HCT116 (cell line): ENCODE data around the gene MRPL45. TPM values are rescaled to one million over a fixed set of nuclear protein-coding genes. Genes with fewer than 3 reads are reported as not detected.

Experiments used
- ATAC-seq: fragments of 200-7000 bp; cut with Tn5 transposase; 2 replicates; pipeline ENCODE4 v1.9.1; 2020; ENCODE audit warnings: mild to moderate bottlenecking, moderate library complexity
- BruUV-seq: library from RNA; stranded (reverse); fragments of 400-500 nt; replicated peaks from 2 replicates; lab custom pipeline; 2021; lab: Mats Ljungman, UMichigan
- CTCF ChIA-PET: fragments of 300-600 bp; sonication (Branson Sonifier 250); formaldehyde crosslinking; loops from one replicate; lab custom pipeline; 2021; ENCODE audit warnings: antibody characterized with exemption; lab: Charles Lee
- POLR2A ChIA-PET: fragments of 300-600, 350-600 bp; sonication (Branson Sonifier 250); formaldehyde crosslinking; loops from one replicate; lab custom pipeline; 2021; ENCODE audit warnings: antibody characterized with exemption; lab: Charles Lee
- RAD21 ChIA-PET, 2 experiments: fragments of 300-600 bp; sonication (Branson Sonifier 250); formaldehyde crosslinking; loops; one replicate each; lab custom pipeline; 2023; ENCODE audit warnings: low total read pairs in 2 of 2; ENCODE audit not compliant: uncharacterized antibody in 2 of 2, unreplicated experiment in 2 of 2, low non-redundant PET in 1 of 2; lab: Charles Lee
- DNase-seq: peaks from one replicate; pipeline ENCODE4 v3.0.0-alpha.2; 2010; ENCODE audit warnings: low read depth, low spot score
- H2AFZ ChIP-seq: fragments of 200-600 bp; shearing (Covaris generic), sonication (generic); 2 replicates; pipeline ENCODE4 v1.6.1; 2017; ENCODE audit warnings: low read depth, mixed run types, mixed read lengths, antibody characterized with exemption, low read length; ENCODE audit not compliant: poor library complexity, severe bottlenecking
- H3K27ac ChIP-seq: 2 replicates; pipeline ENCODE4 v1.5.1; 2012; ENCODE audit warnings: low read depth, low read length
- H3K27me3 ChIP-seq: fragments of 200-600 bp; sonication (generic); 2 replicates; pipeline ENCODE4 v1.6.1; 2016; ENCODE audit warnings: mixed run types, low read length, mixed read lengths; ENCODE audit not compliant: insufficient read depth
- H3K36me3 ChIP-seq, 2 experiments: fragments of 200-500 bp in 1 of 2; fragments of 200-600 bp in 1 of 2; sonication (Bioruptor generic) in 1 of 2; sonication (generic) in 1 of 2; 2 replicates each; pipeline versions ENCODE4 v1.5.1 to v1.6.1; 2014 to 2016; ENCODE audit warnings: low read length in 2 of 2, inconsistent platforms in 1 of 2, mixed read lengths in 1 of 2, mixed run types in 1 of 2; ENCODE audit not compliant: insufficient read depth in 2 of 2, control insufficient read depth in 1 of 2
- H3K4me1 ChIP-seq, 2 experiments: fragments of 200-600 bp in 1 of 2; sonication (generic) in 1 of 2; 2 replicates each; pipeline versions ENCODE4 v1.5.1 to v1.6.1; 2012 to 2017; ENCODE audit warnings: low read length in 2 of 2, inconsistent platforms in 1 of 2, mild to moderate bottlenecking in 1 of 2, mixed read lengths in 1 of 2, mixed run types in 1 of 2, moderate library complexity in 1 of 2; ENCODE audit not compliant: insufficient read depth in 2 of 2, control insufficient read depth in 1 of 2
- H3K4me2 ChIP-seq: fragments of 200-600 bp; sonication (generic); 2 replicates; pipeline ENCODE4 v1.6.1; 2017; ENCODE audit warnings: mixed run types, low read length, mixed read lengths
- H3K4me3 ChIP-seq, 2 experiments: fragments of 200-600 bp in 1 of 2; sonication (generic) in 1 of 2; replicated peaks in 1 of 2; 2 replicates each; pipeline ENCODE4 v1.5.1; 2011 to 2016; ENCODE audit warnings: low read length in 2 of 2, control low read depth in 1 of 2, low read depth in 1 of 2, mild to moderate bottlenecking in 1 of 2, mixed read lengths in 1 of 2, mixed run types in 1 of 2
- H3K79me2 ChIP-seq: fragments of 200-600 bp; sonication (generic); 2 replicates; pipeline ENCODE4 v1.6.1; 2017; ENCODE audit warnings: mild to moderate bottlenecking, mixed run types, low read length, moderate library complexity, mixed read lengths; ENCODE audit not compliant: insufficient read depth
- H3K9ac ChIP-seq: fragments of 200-600 bp; sonication (generic); 2 replicates; pipeline ENCODE4 v1.6.1; 2016; ENCODE audit warnings: low read length, mixed read lengths
- H3K9me2 ChIP-seq: fragments of 200-600 bp; sonication (generic), shearing (Covaris generic); 2 replicates; pipeline ENCODE4 v1.6.1; 2017; ENCODE audit warnings: mixed run types, mild to moderate bottlenecking, moderate library complexity; ENCODE audit not compliant: insufficient read depth
- H3K9me3 ChIP-seq, 2 experiments: fragments of 200-500 bp in 1 of 2; fragments of 200-600 bp in 1 of 2; sonication (Bioruptor generic) in 1 of 2; sonication (generic) in 1 of 2; 2 replicates each; pipeline ENCODE4 v1.6.1; 2014 to 2017; ENCODE audit warnings: low read length in 2 of 2, mixed read lengths in 2 of 2, inconsistent platforms in 1 of 2, low read depth in 1 of 2, mild to moderate bottlenecking in 1 of 2, mixed run types in 1 of 2, moderate library complexity in 1 of 2; ENCODE audit not compliant: control insufficient read depth in 1 of 2, insufficient read depth in 1 of 2
- H4K20me1 ChIP-seq: fragments of 200-600 bp; sonication (generic), shearing (Covaris generic); 2 replicates; pipeline ENCODE4 v1.6.1; 2017; ENCODE audit warnings: mixed run types, mild to moderate bottlenecking, moderate library complexity; ENCODE audit not compliant: insufficient read depth
- CTCF ChIP-seq, 3 experiments: fragments of 200-600 bp in 1 of 3; sonication (generic) in 1 of 3; IDR thresholded peaks in 2 of 3; conservative IDR thresholded peaks in 1 of 3; 2 replicates each; pipeline ENCODE4 v1.5.1; 2012 to 2017; ENCODE audit warnings: low read depth in 2 of 3, low read length in 2 of 3, antibody characterized with exemption in 1 of 3, borderline replicate concordance in 1 of 3, control low read depth in 1 of 3, mild to moderate bottlenecking in 1 of 3, mixed read lengths in 1 of 3, mixed run types in 1 of 3, moderate library complexity in 1 of 3; ENCODE audit not compliant: insufficient read depth in 1 of 3
- EGR1 ChIP-seq: IDR thresholded peaks from 2 replicates; pipeline ENCODE4 v1.6.1; 2012; ENCODE audit warnings: low read depth
- RAD21 ChIP-seq: IDR thresholded peaks from 2 replicates; pipeline ENCODE4 v1.6.1; 2012; ENCODE audit warnings: low read depth, mild to moderate bottlenecking
- SRF ChIP-seq: IDR thresholded peaks from 2 replicates; pipeline ENCODE4 v1.6.1; 2012; ENCODE audit warnings: low read depth
- YY1 ChIP-seq: IDR thresholded peaks from 2 replicates; pipeline ENCODE4 v1.6.1; 2011; ENCODE audit warnings: low read length, low read depth, moderate library complexity, mild to moderate bottlenecking; ENCODE audit not compliant: insufficient replicate concordance; ENCODE audit errors: extremely low read depth
- intact Hi-C: fragments of 100-400 bp; cut with micrococcal nuclease; formaldehyde crosslinking; loops from 2 replicates; pipeline ENCODE4 v1.10.0; 2022
- total RNA-seq: library from RNA; stranded (reverse); gene quantifications from one replicate; pipeline ENCODE4 v1.2.1, GENCODE V29; 2021; ENCODE audit not compliant: unreplicated experiment
- TF ChIP-seq, protein P1 (sequence below): IDR thresholded peaks from 2 replicates; pipeline ENCODE4 v1.6.1; 2012; ENCODE audit warnings: low read depth
- TF ChIP-seq, protein P2 (sequence below): IDR thresholded peaks from 2 replicates; pipeline ENCODE4 v1.6.1; 2011; ENCODE audit warnings: mild to moderate bottlenecking, low read length, moderate library complexity; ENCODE audit not compliant: insufficient replicate concordance; ENCODE audit errors: extremely low read depth

Gene MRPL45
- total RNA-seq, 1 experiment from 2014 or later = 76.1 TPM

DNA sequence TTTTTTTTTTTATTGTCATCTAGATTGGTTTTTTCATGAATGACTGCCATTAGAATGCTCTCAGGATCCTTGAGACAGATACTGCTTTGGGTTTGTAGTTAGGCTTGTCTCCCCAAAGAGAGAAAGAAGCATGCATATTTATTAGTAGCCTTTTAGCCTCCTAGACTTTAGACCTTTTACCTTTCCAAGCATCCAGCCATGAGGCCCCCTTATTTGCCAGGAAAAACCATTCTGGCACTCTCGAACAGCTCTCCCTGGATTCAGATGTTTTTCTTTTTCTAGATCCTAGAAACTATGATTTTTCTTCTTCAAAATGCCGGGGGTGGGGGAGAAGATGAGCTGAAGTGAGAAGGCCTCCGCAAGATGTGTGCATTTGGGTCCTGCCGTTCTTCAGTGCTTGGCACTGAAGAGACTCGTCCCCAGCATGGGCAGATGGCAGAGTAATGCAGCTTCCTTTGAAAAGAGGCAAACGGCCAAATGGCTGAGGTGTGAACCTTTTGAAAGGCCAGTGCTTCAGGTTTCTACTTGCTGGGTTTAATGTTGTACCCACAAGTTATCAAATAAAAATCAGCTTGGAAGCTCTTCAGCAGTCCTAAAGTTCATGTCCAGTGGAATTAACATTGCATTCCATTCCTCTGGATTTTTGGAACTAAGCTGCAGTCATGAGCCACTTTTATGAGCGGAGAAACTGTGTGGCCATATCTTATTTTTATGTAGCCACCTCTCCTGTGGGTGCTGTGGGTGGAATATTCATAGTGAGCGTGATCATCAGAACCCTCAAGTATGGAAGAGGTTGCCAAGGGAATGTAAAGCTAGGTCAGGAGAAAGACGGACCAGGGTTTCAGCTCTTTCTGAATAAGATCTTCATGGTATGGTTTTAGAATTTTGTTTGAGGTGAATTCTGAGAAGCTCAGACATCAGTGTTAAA lies 61.9 kb downstream of the MRPL45 start:
- H3K36me3 ChIP-seq = peaks cover 0 to 4% of the 10 kb centered on the region in 2 experiments; a peak in 1 of 4 replicates
- no peak overlapping the region for H3K4me3 ChIP-seq
- H3K9ac ChIP-seq = no peak overlapping the region
- H3K27ac ChIP-seq = no peak overlapping the region
- no peak overlapping the region for H3K4me2 ChIP-seq
- peaks cover 0 to 3% of the 10 kb centered on the region in 2 experiments; a peak in 1 of 4 replicates for H3K4me1 ChIP-seq
- H3K9me3 ChIP-seq = no peaks in the 10 kb centered on the region
- no TSS peak for BruUV-seq
- ChIA-PET RAD21 (no interaction called here), POLR2A (no interaction called here)
- no peak for ATAC-seq
- H4K20me1 ChIP-seq = 0 out of 2 replicates have a peak, but pooled peaks cover 3% of the 10 kb centered on the region
- intact Hi-C loops = loop anchor here (10.0 kb wide), 1 partner anchor 126 kb away; no protein-coding TSS in a partner anchor
- no peaks in the 10 kb centered on the region for H3K27me3 ChIP-seq
- H3K79me2 ChIP-seq = peaks cover 64% of the 10 kb centered on the region
- TF ChIP-seq SRF = no peak
- TF ChIP-seq, protein P1, sequence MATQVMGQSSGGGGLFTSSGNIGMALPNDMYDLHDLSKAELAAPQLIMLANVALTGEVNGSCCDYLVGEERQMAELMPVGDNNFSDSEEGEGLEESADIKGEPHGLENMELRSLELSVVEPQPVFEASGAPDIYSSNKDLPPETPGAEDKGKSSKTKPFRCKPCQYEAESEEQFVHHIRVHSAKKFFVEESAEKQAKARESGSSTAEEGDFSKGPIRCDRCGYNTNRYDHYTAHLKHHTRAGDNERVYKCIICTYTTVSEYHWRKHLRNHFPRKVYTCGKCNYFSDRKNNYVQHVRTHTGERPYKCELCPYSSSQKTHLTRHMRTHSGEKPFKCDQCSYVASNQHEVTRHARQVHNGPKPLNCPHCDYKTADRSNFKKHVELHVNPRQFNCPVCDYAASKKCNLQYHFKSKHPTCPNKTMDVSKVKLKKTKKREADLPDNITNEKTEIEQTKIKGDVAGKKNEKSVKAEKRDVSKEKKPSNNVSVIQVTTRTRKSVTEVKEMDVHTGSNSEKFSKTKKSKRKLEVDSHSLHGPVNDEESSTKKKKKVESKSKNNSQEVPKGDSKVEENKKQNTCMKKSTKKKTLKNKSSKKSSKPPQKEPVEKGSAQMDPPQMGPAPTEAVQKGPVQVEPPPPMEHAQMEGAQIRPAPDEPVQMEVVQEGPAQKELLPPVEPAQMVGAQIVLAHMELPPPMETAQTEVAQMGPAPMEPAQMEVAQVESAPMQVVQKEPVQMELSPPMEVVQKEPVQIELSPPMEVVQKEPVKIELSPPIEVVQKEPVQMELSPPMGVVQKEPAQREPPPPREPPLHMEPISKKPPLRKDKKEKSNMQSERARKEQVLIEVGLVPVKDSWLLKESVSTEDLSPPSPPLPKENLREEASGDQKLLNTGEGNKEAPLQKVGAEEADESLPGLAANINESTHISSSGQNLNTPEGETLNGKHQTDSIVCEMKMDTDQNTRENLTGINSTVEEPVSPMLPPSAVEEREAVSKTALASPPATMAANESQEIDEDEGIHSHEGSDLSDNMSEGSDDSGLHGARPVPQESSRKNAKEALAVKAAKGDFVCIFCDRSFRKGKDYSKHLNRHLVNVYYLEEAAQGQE = no peak
- TF ChIP-seq, protein P2, sequence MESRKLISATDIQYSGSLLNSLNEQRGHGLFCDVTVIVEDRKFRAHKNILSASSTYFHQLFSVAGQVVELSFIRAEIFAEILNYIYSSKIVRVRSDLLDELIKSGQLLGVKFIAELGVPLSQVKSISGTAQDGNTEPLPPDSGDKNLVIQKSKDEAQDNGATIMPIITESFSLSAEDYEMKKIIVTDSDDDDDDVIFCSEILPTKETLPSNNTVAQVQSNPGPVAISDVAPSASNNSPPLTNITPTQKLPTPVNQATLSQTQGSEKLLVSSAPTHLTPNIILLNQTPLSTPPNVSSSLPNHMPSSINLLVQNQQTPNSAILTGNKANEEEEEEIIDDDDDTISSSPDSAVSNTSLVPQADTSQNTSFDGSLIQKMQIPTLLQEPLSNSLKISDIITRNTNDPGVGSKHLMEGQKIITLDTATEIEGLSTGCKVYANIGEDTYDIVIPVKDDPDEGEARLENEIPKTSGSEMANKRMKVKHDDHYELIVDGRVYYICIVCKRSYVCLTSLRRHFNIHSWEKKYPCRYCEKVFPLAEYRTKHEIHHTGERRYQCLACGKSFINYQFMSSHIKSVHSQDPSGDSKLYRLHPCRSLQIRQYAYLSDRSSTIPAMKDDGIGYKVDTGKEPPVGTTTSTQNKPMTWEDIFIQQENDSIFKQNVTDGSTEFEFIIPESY = no peak
- TF ChIP-seq CTCF (IDR thresholded peaks at IDR 0.05 in 2 of 3, conservative IDR thresholded peaks at IDR 0.05 in 1 of 3; ENCODE audit: borderline replicate concordance in 1 of 3, insufficient read depth in 1 of 3, low read depth in 2 of 3, low read length in 2 of 3) = no peak
- no peak for TF ChIP-seq YY1
- TF ChIP-seq RAD21 = no peak
- TF ChIP-seq EGR1 = no peak
- TF ChIP-seq, all 23 proteins: peak for 0
- H2AFZ ChIP-seq = no peak overlapping the region
- no peak for DNase-seq
- CTCF ChIA-PET = interaction anchor here (2.9 kb wide), 1 partner anchor 10 kb away, joined by 14 read pairs; no protein-coding TSS in a partner anchor
- H3K9me2 ChIP-seq = no peaks in the 10 kb centered on the region
